HG03025 (cell line): Measurements from ENCODE around the gene RACGAP1.

Experiments used
- ATAC-seq: cut with Tn5 transposase; IDR thresholded peaks from one replicate; pipeline ENCODE4 v1.9.1; 2021; ENCODE audit warnings: mild to moderate bottlenecking, moderate library complexity; ENCODE audit not compliant: unreplicated experiment, low FRiP score

RACGAP1 gene

DNA sequence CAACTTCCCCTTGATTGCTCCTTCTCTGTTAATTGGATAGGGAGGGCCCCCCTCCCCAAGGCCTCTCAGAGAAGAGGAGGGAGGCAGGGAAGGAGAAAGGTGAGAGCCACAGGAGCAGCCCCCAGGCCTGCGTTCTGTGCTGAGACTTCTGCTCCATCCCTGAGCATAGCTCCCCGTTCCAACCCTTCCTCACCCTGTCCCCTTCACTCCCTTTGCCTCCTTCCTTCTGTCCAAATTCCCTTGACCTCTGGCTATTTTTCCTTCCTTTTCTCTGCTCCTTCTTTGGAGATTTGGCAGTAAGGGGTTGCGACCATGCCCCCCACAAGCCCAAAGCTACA lies 31.3 kb upstream of the RACGAP1 start:
- no peak for ATAC-seq

DNA sequence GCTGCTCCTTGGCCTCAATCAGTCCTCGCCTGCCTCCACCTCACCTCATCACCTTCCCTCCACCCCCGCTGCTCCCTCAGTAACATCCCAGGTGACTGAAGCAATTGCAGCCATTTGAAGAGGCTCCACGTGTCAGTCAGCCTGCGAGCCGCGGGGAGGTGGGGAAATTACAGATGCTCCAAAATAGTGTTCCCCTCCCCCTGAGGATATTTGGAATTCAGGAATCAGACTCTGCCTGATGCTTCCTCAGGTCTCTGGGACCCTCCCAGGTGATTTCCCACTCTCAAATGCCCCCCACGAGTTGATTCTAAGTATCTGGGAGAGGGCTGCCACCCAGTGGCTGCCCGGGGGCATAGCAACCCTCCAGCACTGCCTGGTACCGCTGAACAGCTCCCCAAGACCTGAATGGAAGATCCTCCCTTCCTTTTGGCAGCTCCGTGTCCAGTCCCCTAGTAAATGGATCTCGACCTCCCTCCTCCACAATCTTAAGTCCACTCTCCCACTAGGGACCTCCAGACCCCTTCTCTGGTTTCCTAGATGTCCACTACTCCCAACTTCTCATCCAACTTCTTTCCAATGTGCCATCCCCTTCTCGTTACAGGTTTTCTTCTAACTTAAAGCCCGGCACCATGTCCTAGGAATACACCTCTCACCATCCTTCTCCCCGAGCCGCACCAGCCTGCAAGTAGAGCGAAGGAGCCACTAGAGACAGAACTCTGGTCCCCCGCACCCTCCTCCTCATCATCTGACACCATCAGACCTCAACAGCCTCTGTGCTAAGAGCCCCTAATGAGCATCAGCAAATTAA lies 30.7 kb upstream of the RACGAP1 start:
- ATAC-seq = no peak

GRCh38 chr12:50053583-50053982 lies 28.3 kb upstream of the RACGAP1 start:
- ATAC-seq = no peak

- ATAC-seq = no peak
These were observed 27.7 kb upstream of the RACGAP1 start for GRCh38 chr12:50052964-50053363.

DNA sequence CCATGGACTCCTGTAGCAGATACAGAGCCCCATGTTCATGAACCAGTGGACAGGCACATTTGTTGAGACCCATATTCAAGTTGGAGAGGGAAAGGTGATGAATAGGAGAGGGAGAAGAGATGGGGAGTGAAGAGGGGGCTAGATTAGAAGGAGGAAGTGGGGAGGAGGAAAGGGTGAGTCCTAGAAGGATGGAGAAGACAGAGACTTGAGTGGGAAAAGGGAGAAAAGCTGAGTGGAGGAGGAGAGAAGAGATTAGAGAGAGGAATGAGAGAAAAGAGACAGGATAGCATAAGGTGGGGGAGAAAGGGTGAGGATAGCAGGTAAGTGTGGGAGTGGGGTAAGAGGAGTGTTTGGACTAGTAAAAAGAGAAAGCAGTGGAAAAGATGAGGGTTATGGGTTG lies 27.2 kb upstream of the RACGAP1 start:
- no peak for ATAC-seq

DNA sequence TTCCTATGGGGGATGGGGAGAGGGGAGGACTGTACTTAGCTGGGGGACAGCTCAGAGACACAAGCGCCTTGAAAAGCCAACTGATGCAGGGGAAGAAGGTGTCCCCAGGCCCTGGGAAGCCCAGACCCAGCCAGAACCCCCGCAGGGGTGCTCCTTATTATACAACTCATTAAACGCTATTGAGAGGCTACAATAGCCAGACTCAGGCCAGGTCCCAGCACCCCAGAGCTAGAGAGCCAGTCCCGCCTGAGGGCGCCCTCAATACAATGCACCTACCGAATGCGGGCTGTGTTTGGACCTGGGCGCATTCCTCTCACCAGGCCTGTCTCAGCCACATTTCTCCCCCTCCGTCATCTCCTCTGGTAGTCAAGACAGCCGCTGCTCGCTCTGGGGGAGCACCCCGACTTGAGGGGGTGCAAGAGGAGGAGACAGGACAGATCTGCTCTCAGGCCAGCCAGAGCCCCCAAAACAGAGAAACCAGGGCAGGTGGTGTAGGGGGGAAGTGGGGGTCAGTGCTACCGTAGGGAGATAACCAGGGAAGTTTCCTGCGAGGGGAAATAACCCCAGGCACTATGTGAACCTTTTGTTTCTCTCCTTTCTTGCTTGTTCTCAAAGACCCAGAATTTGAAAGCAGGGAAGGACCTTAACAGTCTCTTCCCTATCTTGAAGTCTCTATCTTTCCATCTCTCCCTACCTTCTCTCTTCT lies 26.0 kb upstream of the RACGAP1 start:
- no peak for ATAC-seq

- no peak for ATAC-seq
These were observed 25.3 kb upstream of the RACGAP1 start for GRCh38 chr12:50050410-50051098.

- no peak for ATAC-seq
These were observed 24.8 kb upstream of the RACGAP1 start for GRCh38 chr12:50050119-50050385.

GRCh38 chr12:50049254-50050118 lies 24.2 kb upstream of the RACGAP1 start:
- ATAC-seq = no peak

DNA sequence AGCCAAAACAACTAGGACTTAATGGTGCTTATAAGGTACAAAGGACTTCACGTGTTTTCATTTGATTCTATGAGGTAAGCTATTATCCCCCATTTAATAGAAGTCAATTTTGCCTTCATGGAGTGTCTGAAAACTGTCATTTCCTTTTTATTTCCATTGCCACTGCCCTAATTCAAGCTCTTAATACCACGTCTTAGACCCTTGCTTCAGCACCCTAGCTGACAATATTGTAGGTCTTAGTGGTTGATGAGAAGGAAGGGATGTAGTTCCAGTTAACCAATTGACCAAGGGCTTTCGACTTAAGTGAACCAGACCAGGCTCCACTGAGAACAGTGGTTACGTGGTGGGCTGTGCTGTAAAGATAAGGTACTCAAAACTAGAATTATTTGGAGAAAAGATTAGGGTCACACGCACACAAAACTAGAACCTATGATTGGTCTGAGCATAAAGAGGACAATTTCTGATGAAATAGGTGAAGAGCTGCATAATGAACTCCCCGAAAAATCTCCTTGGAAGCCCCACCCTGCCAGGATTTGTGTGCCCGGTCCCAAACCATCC lies 22.5 kb upstream of the RACGAP1 start:
- no peak for ATAC-seq

DNA sequence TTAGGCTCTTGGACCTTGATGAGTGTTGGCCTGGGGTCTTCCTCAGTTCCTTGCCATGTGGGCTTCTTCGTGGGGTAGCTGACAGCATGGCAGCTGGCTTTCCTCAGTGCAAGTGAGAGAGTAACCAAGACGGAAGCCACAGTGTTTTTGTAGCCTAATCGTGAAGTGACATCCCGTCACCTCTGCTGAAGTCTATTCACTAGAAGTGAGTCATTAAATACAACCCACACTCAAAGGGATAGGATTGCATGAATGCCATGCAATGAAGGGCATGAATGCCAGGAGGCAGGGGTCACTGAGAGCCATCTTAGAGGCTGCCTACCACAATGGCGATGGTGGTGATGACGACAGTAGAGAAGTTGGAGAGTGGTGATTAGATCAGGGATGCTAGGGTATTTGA lies 18.6 kb upstream of the RACGAP1 start:
- ATAC-seq = no peak

GRCh38 chr12:50043308-50043707 lies 18.0 kb upstream of the RACGAP1 start:
- no peak for ATAC-seq

DNA sequence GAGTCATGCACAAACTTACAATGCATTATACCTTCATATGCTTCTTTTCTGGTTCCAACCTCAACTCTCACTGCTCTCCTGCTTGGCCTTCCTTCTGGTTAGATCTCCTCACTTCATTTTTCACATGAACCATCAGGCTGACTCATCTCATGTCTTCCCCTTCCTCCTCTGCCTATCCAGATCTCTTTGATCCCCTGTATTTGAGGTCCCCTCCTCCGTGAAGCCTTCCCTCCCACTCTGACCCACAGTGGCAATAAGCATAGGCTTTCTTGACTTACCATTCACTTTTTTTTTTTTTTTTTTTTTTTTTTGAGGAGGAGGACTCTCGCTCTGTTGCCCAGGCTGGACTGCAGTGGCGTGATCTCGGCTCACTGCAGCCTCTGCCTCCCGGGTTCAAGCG lies 17.4 kb upstream of the RACGAP1 start:
- ATAC-seq = no peak

GRCh38 chr12:50041962-50042361 lies 16.7 kb upstream of the RACGAP1 start:
- ATAC-seq = no peak

DNA sequence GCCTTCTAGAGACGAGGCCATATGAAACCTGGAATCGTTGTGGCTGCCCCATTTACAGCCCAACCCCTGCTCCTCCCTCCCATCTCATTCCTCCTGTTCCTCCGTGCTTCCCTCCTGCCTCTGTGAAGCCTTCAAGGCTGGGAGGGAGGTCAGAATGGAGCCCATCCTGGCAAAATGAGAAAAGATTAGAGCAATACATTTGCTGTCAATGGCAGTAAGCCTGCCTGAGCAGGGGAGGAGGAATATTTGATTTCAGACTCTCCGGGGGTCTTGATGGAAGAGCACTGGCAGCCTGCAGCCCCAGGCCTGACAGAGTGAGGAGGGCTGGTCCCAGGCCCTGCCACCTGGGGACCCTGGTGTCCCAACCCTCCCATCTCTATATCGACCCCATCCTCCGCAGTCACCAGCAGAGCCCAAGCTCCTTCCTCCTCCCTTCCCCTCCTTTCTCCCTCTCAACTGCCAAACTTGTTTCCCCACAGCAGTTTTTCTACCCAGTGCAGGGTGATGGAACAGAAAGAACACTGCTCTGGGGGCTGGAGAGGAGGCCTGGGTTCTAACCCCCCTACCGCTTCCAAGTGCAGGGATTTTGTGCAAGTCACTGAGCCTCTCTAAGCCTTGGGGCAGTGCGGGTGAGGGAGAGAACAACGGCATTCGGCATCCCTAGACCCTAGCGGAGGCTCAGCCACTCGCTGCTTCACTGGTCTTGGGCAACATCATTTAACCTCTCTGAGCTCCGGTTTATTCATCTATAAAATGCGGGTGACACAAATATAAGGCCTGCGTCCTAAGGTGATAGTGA lies 16.0 kb upstream of the RACGAP1 start:
- ATAC-seq = no peak

DNA sequence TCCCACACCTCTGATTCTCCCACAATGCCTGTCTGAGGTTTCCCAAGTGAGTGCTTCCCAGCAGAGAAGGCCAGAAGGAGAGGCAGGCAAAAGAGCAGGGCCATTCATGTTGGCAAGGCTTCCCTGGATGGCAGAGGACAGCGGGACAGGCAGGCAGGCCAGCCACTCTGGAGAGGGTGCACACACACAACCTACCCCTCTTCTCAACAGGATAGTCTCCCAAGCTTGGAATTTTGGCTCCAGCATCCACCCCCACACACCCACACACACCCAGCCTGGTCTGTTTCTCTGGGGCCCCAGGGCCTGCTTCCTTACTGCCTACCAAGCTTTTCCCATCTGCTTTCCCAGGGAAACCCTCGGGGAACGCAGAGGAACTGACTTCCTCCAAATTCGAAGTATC lies 15.4 kb upstream of the RACGAP1 start:
- no peak for ATAC-seq

DNA sequence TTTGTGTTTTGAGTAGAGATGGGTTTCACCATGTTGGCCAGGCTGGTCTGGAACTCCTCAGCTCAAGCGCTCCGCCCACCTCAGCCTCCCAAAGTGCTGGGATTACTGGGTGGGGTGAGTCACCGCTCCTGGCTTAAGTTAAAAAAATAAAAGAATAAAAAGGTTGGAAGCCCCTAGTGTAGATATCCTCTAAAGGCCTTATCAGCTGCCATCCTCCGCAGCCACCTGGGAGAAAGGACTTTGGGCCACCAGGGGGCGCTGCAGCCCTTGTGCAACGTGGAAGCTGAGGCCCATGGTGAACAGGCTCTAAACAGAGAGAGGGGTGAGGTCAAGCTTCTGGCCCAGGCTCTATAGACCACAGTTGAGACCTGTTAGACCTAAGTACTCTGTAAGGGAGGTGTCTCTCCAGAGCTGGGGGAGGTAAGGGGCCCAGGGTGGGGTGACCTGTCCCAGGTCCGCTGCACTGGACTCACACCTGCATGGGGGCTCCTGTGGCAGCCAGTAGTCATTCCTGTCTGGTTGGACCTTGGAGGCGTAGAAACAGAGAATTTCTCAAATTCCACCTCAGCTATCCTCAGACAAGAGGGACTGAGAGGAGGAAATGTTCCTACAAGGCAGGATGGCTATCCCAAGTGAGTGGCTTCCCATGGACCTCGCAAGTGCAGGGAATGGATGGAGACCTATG lies 14.0 kb upstream of the RACGAP1 start:
- no peak for ATAC-seq

DNA sequence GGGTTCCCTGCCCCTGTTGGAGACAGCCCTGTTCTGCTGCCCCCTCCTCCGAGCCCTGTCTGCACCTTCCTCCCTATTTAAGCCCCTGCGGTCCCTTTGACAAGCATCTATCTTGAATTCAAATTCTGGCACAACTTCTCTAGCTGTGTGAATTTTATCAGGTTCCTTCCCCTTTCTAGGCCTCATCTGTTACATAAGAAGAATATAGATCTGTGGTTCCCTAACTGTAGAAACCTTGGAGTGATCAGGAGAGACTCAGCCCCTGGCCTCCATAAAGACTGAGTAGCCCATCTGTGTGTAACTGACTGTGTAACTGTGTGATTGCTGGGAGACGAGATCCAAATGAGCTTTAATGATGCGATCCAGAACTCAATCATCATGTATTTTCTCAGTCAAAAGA lies 13.0 kb upstream of the RACGAP1 start:
- no peak for ATAC-seq

DNA sequence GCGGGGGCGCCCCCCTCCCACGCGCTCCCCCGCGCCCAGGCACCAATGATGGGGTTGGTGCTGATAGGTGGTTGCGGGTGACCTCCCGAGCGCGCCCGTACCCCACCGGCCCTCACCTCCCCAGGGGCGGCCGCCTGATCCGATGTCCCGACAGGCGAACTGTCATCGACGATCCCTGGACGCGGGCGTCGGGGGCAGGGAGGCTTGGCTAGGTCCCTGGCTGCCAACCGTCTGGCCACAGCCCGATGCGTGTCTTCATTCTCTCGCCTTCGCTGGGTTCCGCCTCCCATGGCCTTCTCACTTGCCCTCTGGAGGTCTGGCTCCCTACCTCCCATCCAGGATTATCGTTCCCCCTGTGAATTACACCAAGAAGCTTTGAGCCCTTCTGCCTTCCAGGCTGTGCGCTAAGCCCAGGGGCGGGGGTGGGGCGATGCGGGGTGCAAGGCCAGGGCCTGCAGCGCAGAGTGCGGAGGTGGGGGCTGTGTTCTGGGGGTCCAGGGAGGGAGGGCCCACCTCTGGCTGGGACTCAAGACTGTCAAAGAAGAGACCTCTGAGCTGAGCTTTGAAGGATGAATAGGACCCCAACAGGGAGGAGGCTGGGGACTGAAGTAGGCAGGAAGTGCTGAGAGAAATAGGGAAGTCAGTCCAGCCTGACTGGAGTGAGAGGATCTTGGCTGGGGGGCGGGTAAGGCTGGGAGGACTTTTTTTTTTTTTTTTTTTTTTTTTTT lies 7.7 kb upstream of the RACGAP1 start:
- no peak for ATAC-seq
